Epithelial cell of proximal tubule (primary cell): ENCODE data around the gene IRF6. TPM values are rescaled to one million over a fixed set of nuclear protein-coding genes. Genes with fewer than 3 reads are reported as not detected.

Experiments
- DNase-seq: peaks from one replicate; pipeline ENCODE4 v3.0.0-alpha.2; 2011; ENCODE audit warnings: low read depth
- H3K4me3 ChIP-seq: 2 replicates; pipeline ENCODE4 v1.5.1; 2011; ENCODE audit warnings: low read depth, mild to moderate bottlenecking, low read length
- total RNA-seq: library from RNA; depleted of rRNA; stranded (reverse); fragments of >200 nt; gene quantifications from 2 replicates; pipeline ENCODE4 v1.2.3, GENCODE V29; 2015
- TF ChIP-seq, protein P1 (sequence below): conservative IDR thresholded peaks from 2 replicates; pipeline ENCODE4 v1.5.1; 2012; ENCODE audit warnings: low read depth, mild to moderate bottlenecking, low read length

The IRF6 gene
- total RNA-seq, 1 donor from 2014 or later = 43.8 TPM

DNA sequence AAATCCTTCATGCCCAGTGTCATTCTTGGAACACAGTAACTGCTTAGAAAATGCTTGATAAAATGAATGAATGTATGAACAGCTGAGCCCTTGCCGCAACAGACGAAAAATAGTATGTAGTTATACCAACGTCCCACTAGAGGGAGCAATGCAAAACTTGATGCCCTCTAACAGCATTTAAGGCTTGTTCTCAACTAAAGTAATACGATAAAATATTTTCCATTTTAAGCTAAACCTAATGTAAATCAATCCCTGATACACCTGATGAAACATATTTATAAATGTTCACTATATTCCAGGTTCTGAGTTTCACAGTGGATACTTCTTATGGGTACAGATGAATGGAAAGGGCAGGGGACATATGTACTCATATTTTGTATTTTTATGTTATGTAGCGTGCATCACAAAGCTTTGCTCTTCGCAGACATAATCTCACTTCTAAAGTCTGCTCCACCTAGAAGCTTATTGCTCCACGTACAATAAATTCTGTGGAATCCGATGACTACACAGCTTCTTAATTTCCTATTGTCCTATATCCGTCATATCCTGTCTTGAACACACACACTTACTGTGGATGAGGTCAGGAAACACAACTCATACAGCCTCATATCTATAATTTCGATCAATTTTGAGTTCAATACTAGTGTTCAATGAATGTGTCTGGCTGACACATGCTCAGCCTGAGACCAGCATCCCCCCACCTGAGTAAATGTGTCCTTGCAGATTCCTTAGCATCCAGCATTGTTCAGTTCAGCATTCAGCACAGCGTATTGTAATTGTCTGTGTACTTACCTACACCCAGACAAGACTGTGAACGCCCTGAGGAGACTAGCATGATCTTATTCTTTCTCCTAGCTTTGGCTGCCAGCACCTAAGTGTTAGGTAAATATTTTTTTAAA is 17.4 kb upstream of the IRF6 start:
- H3K4me3 ChIP-seq = peak overlapping the region; percentile 1
- DNase-seq = no peak
- TF ChIP-seq, protein P1, sequence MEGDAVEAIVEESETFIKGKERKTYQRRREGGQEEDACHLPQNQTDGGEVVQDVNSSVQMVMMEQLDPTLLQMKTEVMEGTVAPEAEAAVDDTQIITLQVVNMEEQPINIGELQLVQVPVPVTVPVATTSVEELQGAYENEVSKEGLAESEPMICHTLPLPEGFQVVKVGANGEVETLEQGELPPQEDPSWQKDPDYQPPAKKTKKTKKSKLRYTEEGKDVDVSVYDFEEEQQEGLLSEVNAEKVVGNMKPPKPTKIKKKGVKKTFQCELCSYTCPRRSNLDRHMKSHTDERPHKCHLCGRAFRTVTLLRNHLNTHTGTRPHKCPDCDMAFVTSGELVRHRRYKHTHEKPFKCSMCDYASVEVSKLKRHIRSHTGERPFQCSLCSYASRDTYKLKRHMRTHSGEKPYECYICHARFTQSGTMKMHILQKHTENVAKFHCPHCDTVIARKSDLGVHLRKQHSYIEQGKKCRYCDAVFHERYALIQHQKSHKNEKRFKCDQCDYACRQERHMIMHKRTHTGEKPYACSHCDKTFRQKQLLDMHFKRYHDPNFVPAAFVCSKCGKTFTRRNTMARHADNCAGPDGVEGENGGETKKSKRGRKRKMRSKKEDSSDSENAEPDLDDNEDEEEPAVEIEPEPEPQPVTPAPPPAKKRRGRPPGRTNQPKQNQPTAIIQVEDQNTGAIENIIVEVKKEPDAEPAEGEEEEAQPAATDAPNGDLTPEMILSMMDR = peak; percentile 79

DNA sequence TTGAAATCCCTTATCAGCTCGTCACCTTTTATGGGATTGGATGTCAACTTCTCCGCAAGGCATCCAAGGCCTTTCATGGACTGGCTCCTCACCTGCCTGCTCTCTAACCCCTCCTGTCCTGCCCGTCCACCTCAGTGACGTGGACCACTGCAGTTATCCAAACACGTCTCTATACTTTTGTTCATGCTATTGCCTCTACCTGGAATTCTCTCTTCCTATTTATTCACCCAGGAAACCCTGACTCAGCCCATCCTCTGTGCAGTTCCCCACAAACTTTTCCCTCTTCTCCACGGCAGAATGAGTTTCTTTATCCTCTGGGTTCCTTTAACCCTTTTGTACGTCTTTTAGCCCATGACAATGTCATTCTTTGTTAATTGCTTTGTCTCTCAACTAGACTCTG is 16.8 kb upstream of the IRF6 start:
- peak overlapping the region; percentile 1 for H3K4me3 ChIP-seq
- no peak for DNase-seq
- TF ChIP-seq, protein P1 = no peak

DNA sequence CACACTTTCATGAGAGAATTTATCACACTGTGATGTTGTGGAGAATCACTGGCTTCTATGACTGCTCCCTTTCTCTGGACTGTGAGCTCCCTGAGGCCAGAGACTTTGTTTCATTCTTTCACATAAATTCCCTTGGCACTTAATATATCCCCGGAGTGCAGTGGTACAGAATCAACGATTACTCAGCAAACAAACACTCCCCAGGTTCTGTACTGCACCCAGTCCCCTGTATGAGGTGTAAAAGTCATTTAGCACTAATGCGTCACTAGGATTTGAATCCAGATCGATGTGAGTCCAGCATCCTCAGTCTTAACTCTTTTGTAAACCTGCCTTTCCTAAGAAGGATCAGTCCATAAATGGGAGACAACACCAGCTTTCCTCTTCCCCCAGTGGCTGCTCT is 15.0 kb upstream of the IRF6 start:
- TF ChIP-seq, protein P1 = no peak
- no peak for DNase-seq
- H3K4me3 ChIP-seq = no peak overlapping the region

DNA sequence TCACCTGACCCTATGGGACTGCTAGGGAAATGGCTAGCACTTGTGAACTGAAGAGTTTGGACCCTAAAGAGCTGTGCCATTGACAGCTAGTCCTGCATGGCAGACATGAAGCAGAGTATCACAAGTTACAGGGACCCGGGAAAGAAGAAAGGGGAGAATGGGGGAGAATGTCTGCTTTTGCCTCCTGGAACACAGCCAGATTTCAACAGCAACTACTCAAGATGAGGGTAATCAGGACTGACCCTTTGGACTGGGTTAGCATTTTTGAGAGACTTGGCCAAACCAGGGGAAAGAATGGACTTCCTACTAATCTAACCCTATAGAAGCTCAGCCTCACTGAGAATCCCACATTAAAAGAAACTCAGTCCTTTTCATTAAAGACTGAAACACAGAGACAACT is 13.1 kb upstream of the IRF6 start:
- TF ChIP-seq, protein P1 = no peak
- H3K4me3 ChIP-seq = no peak overlapping the region
- DNase-seq = no peak

DNA sequence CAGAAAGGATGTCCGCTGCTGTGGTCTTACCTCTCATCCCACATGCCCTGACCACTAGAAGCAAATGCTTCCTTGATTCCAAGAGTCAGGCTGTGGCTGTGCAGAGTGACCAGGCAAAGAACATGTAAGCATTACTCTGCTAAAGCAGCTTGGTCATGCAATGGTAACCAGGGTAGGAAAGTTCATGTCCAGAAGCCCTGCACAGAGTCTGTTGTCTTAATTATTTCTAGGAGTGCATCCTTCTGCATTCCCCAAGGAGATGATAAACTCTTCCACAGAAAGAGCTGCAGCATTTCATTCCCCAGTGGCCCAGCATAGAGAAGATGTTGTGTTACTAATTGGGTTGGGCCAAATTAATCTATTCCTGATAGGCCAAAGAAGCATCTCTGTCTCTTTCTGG is 11.7 kb upstream of the IRF6 start:
- no peak overlapping the region for H3K4me3 ChIP-seq
- DNase-seq = no peak
- TF ChIP-seq, protein P1 = no peak

DNA sequence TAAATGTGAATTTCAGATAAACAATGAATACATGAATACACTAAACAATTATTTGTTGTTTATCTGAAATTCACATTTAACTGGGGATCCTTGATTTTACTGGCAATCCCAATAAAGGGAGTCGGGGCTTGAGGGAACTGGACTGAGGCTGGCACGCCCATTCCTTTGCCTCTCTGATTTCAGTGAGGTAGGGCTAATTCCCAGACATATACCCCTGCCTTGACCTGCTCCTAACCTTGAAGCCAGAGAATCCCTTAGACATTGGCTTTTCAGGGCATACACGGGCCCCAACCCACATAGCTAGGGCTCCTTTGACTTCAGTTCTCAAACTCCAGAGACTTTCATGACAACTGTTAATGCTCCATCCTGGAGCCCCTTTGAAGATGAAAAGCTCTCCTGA is 11.0 kb upstream of the IRF6 start:
- TF ChIP-seq, protein P1 = no peak
- no peak overlapping the region for H3K4me3 ChIP-seq

DNA sequence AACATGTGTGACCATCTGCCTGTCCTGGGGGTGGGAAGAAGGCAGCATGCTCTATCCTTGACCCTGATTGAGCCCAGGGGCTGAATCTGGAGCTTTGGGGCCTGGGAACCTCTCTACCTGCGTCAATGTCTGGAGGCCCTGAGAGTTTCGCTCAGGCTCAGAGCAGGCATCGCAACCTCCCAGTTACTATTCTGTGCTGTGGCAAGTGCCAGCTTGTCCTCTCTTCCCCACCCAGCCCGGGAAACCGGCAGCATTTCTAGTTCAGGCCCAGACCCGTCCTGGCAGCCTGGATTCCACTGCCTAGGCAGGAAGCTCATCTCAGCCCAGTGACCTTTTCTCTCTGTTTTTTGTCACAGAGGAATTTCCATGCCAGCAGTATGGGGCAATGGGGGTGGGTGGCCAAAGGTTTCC is 10.0 kb upstream of the IRF6 start:
- no peak overlapping the region for H3K4me3 ChIP-seq
- TF ChIP-seq, protein P1 = no peak
- DNase-seq = no peak

More for the DNA sequence above, 11.0 kb upstream of the IRF6 start:
- no peak for DNase-seq
